NB4 (cell line): Measurements from ENCODE around the gene PSME1.

Experiments
- DNase-seq: peaks from one replicate; pipeline ENCODE4 v3.0.0; 2010; ENCODE audit warnings: low read depth
- H3K4me3 ChIP-seq: one replicate; pipeline ENCODE4 v1.5.1; 2011; ENCODE audit warnings: mild to moderate bottlenecking, low read depth, low read length, moderate library complexity
- MYC ChIP-seq: IDR thresholded peaks from 2 replicates; pipeline ENCODE4 v1.6.1; 2011; ENCODE audit warnings: low read depth, low read length
- POLR2A ChIP-seq: IDR thresholded peaks from 2 replicates; pipeline ENCODE4 v1.6.1; 2011; ENCODE audit warnings: mild to moderate bottlenecking; ENCODE audit not compliant: insufficient read length; ENCODE audit errors: extremely low read depth
- TF ChIP-seq, protein P1 (sequence below): IDR thresholded peaks from 2 replicates; pipeline ENCODE4 v1.6.1; 2011; ENCODE audit warnings: low read depth, low read length
- TF ChIP-seq, protein P2 (sequence below): IDR thresholded peaks from one replicate; pipeline ENCODE4 v1.5.1; 2012; ENCODE audit warnings: low read depth, low read length

PSME1 gene

DNA sequence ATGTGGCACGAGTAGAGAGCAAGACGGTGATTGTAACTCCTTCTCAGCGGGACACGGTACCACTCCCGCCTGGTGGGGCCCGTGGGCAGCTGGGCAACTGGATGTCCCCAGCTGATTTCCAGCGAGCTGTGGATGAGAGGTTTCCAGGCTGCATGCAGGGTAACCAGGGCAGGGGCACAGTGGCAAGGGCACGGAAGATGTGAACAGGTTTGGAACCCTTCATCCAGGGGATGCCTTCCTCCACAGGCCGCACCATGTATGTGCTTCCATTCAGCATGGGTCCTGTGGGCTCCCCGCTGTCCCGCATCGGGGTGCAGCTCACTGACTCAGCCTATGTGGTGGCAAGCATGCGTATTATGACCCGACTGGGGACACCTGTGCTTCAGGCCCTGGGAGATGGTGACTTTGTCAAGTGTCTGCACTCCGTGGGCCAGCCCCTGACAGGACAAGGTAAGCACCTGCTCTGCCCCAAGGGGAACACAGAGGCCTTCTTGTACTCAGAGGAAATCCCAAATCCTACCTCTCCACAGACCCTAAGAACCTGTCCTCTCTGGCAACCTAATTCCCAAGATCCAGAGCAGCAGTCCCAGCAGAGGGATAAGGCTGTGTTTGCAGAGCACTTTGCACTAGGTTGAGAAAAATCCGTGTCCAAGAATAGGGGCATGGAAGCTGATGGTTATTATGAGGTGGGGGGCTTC, 37.6 kb upstream of the PSME1 start:
- TF ChIP-seq, protein P1, sequence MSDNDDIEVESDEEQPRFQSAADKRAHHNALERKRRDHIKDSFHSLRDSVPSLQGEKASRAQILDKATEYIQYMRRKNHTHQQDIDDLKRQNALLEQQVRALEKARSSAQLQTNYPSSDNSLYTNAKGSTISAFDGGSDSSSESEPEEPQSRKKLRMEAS = no peak
- TF ChIP-seq MYC (no peak), POLR2A (no peak)
- TF ChIP-seq, protein P2, sequence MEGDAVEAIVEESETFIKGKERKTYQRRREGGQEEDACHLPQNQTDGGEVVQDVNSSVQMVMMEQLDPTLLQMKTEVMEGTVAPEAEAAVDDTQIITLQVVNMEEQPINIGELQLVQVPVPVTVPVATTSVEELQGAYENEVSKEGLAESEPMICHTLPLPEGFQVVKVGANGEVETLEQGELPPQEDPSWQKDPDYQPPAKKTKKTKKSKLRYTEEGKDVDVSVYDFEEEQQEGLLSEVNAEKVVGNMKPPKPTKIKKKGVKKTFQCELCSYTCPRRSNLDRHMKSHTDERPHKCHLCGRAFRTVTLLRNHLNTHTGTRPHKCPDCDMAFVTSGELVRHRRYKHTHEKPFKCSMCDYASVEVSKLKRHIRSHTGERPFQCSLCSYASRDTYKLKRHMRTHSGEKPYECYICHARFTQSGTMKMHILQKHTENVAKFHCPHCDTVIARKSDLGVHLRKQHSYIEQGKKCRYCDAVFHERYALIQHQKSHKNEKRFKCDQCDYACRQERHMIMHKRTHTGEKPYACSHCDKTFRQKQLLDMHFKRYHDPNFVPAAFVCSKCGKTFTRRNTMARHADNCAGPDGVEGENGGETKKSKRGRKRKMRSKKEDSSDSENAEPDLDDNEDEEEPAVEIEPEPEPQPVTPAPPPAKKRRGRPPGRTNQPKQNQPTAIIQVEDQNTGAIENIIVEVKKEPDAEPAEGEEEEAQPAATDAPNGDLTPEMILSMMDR = no peak
- no peak overlapping the region for H3K4me3 ChIP-seq
- no peak for DNase-seq

DNA sequence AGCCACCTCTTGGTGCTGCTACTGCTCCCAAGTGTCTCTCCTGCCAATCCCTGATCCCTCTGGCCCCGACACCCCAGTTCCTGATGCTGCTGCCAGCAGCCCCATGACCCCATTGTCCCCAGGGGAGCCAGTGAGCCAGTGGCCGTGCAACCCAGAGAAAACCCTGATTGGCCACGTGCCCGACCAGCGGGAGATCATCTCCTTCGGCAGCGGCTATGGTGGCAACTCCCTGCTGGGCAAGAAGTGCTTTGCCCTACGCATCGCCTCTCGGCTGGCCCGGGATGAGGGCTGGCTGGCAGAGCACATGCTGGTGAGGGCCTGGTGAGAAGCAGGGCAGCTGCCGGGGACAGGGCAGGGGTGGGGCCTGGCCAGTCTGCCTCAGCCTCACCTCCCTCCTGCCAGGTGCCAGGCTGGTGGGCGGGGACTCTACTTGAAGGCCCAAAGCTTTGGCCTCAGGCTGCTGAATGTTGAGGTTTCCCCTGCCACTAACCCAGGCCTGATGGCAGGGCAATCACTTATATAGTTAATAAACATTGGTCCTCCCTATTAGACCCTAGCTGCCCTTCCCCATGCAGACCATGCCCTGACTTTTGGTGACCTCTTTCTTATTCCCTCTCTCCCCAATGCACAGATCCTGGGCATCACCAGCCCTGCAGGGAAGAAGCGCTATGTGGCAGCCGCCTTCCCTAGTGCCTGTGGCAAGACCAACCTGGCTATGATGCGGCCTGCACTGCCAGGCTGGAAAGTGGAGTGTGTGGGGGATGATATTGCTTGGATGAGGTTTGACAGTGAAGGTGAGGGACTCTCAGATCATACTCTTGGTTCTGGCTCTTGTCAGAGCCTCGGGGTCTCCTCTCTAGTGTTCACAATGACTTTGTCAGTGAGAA, 36.8 kb upstream of the PSME1 start:
- H3K4me3 ChIP-seq = no peak overlapping the region
- no peak for DNase-seq
- TF ChIP-seq, protein P2 = no peak
- TF ChIP-seq POLR2A (no peak), MYC (no peak)
- TF ChIP-seq, protein P1 = no peak

DNA sequence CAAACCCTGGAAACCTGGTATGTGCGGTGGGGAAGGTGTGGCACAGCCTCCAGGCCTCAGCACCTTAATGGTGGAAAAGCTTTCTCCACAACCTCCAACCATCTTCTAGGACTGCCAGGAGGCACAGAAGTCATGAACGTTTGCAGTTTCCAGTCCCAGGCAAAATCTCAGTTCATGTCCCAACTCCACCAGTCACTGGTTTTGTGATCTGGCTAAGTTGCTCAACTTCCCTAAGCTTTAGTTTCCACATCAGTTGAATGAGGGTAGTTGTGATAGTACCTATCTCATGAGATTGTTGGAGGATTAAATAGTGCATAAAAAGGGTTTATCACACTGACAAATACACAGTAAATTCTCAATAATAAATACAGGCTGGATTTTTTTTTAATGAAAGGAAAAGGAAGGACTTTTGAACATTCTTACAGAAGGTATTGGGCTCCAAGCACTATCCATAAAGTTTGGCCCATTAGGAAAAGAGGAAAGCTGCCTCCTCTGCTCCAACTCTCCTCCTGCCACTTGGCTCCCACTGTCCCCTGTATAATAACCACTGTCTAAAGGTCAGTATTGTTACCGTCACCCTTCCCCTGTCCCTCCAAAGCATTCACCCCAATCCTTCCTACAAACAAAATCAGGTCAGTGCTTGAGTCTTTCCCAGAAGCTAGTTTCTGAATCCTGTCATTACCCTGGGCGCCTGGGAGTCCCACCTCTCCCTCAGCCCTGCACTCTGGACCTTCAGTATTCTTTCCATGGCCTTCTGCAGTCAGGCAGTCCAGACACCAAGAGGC, 35.6 kb upstream of the PSME1 start:
- no peak overlapping the region for H3K4me3 ChIP-seq
- no peak for DNase-seq
- TF ChIP-seq MYC (no peak), POLR2A (no peak)
- TF ChIP-seq, protein P1 = no peak
- TF ChIP-seq, protein P2 = no peak

DNA sequence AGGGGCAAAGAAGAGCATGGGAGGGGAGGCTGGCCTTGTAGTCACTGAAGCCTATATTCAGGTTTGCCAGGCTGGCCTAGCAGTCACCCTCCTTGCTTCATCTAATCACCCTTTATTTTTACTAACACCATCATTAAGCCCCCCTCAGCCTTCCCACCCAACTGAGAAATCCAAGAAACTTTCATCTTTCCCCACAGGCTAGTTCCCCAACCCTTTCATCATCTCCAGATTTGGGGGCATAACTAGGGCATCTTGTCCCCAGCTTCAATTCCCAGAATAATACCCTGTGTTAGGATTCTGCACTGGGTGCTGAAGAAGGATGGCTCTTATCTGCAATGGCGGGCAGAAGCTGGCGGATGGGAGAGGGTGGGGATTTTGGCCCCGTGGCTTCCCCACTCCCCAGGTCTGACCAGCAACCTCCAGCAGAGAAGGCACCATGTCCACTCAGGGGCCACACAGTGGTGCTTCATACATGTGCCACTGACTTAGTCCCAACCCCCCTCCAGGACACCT, 35.0 kb upstream of the PSME1 start:
- no peak for TF ChIP-seq MYC
- TF ChIP-seq, protein P2 = no peak
- no peak for TF ChIP-seq POLR2A
- H3K4me3 ChIP-seq = no peak overlapping the region
- no peak for DNase-seq

DNA sequence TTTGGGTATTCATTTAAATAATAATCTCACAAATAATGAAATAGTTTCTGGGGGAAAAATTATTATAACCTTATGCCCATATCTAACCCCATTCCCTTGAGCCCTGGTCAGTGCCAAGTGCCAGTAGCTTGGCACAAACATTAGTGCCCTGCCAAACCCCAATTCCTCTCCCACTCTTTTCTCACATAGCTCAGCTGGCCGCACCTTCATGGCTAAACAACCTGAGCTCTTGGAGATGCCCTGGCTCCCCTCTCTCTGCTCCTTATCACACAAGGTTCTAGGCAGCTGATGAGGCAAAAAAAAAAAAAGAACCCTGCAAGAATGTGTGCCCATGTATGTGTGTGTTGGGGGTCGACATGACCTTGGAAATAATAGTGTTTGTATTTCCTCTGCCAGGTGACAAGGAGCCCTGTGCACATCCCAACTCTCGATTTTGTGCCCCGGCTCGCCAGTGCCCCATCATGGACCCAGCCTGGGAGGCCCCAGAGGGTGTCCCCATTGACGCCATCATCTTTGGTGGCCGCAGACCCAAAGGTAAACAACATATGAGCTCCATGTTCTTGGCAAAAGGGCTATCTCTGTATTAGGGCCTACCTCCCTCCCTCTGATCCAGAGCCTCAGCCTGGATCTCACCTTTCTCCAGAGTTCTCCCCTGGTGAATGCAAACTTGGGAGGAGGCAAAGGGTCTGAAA, 33.5 kb upstream of the PSME1 start:
- H3K4me3 ChIP-seq = no peak overlapping the region
- TF ChIP-seq, protein P2 = no peak
- TF ChIP-seq POLR2A (no peak), MYC (no peak)
- TF ChIP-seq, protein P1 = no peak
- no peak for DNase-seq
